Endodermal cell (in vitro differentiated cells): ENCODE measurements around the gene RTF2. TPM values are rescaled to one million over a fixed set of nuclear protein-coding genes. Genes with fewer than 3 reads are reported as not detected.

Experiments used
- DNase-seq: peaks from one replicate; pipeline ENCODE4 v3.0.0-alpha.2; 2017
- H3K27ac ChIP-seq: 2 replicates; pipeline ENCODE4 v1.5.1; 2013; ENCODE audit warnings: mild to moderate bottlenecking, low read depth, low read length, moderate library complexity
- H3K27me3 ChIP-seq: 2 replicates; pipeline ENCODE4 v1.6.1; 2013; ENCODE audit warnings: mild to moderate bottlenecking, low read length, moderate library complexity; ENCODE audit not compliant: insufficient read depth, control insufficient read depth, poor library complexity, severe bottlenecking
- H3K36me3 ChIP-seq: 2 replicates; pipeline ENCODE4 v1.7.0; 2013; ENCODE audit warnings: mild to moderate bottlenecking, low read length, moderate library complexity; ENCODE audit not compliant: control insufficient read depth, insufficient read depth
- H3K4me1 ChIP-seq: one replicate; pipeline ENCODE4 v1.7.0; 2013; ENCODE audit warnings: low read length; ENCODE audit not compliant: control insufficient read depth, insufficient read depth
- H3K4me3 ChIP-seq: 2 replicates; pipeline ENCODE4 v1.5.1; 2013; ENCODE audit warnings: mild to moderate bottlenecking, low read length, moderate library complexity
- H3K9ac ChIP-seq: 2 replicates; pipeline ENCODE4 v1.6.1; 2013; ENCODE audit warnings: mild to moderate bottlenecking, low read length, moderate library complexity; ENCODE audit not compliant: poor library complexity, severe bottlenecking; ENCODE audit errors: extremely low read depth
- H3K9me3 ChIP-seq: 2 replicates; pipeline ENCODE4 v1.6.1; 2013; ENCODE audit warnings: mild to moderate bottlenecking, low read length, moderate library complexity; ENCODE audit not compliant: control insufficient read depth
- H3K27ac Mint-ChIP-seq: 2 replicates; pipeline ENCODE4 v1.8.0; 2020; ENCODE audit warnings: mixed read lengths
- H3K27me3 Mint-ChIP-seq: 2 replicates; pipeline ENCODE4 v1.8.0; 2021; ENCODE audit warnings: mild to moderate bottlenecking, mixed read lengths; ENCODE audit not compliant: insufficient read depth
- H3K36me3 Mint-ChIP-seq: 2 replicates; pipeline ENCODE4 v1.8.0; 2020; ENCODE audit warnings: low read depth, mixed read lengths
- H3K4me1 Mint-ChIP-seq: 2 replicates; pipeline ENCODE4 v1.8.0; 2020; ENCODE audit warnings: mixed read lengths
- H3K4me3 Mint-ChIP-seq: 2 replicates; pipeline ENCODE4 v1.8.0; 2020; ENCODE audit warnings: mild to moderate bottlenecking, moderate library complexity, mixed read lengths
- H3K9me3 Mint-ChIP-seq: 2 replicates; pipeline ENCODE4 v1.8.0; 2020; ENCODE audit warnings: mild to moderate bottlenecking, mixed read lengths
- WGBS, 2 experiments: methylation state at CpG; one replicate each; pipeline versions ENCODE4 v1.1.5 to v1.1.7; 2013; ENCODE audit warnings: missing lambda C conversion rate in 2 of 2, mixed read lengths in 1 of 2; ENCODE audit not compliant: insufficient coverage in 1 of 2, insufficient read length in 1 of 2; 5-methylcytosine and 5-hydroxymethylcytosine counted together
- total RNA-seq, 2 donors: library from RNA; stranded (reverse); fragmentation: NEBNext Ultra II Directional in 1 of 2; extraction: Animal tissue kit (Norgen Biotek cat#: 25700) in 1 of 2; gene quantifications; 2 replicates in 1 of 2; 3 replicates in 1 of 2; pipeline ENCODE4 v1.2.1, GENCODE V29; 2021
- TF ChIP-seq, protein P1 (sequence below): fragments of 200-600 bp; sonication (generic); conservative IDR thresholded peaks from 2 replicates; pipeline ENCODE4 v1.5.0; 2021; ENCODE audit warnings: antibody characterized with exemption, mild to moderate bottlenecking

RTF2 gene
- total RNA-seq, 2 donors from 2014 or later, result 63.0 to 65.1 TPM

DNA sequence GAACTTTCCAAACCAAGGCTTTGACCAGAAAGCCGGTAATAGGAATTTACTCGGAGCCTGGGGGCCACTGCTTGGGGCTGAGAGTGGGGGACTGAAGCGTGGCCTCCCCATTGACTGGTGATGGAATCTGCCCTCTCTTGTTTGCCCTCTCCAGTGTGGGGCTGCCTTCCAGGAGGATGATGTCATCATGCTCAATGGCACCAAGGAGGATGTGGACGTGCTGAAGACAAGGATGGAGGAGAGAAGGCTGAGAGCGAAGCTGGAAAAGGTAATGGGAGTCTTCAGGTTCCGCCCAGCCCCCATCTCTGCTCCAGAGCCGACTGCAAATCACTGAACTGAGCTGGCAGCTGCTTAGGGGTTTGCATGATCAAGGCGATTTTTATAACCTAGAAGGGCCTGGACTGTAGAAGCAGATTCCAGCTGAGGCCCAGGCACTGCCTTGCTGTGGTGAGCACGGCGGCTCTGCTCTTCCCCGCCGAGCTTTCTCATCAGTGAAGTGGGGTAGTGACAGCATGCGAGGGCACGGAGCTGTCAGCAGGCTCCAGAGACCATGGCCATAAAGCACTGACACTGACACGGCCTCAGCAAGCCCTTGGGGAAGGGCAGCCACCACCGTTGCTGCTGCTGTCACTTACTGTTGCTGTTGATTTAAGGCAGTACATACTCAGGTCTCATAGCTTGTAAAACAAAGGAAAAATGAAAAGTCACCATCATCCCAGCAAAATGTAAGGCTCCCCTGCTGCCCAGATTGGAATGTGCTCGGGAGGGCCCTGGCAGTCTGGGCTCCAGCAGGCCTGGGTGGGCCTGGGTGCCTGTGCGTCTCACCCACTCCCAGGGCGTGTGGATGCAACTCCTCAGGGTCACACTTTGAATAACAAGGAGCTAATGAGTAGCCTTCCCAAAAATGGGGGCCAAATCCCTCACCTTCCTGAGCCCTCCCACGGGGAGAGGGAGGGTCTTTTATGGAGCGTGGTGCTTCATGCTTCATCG, 45.0 kb downstream of the RTF2 start:
- no peak overlapping the region for H3K4me3 Mint-ChIP-seq
- Histone ChIP-seq H3K4me1 (no peaks in the 10 kb centered on the region), H3K27me3 (no peaks in the 10 kb centered on the region), H3K4me3 (no peak overlapping the region), H3K9ac (no peak overlapping the region), H3K9me3 (peaks cover 3% of the 10 kb centered on the region), H3K36me3 (peaks cover 37% of the 10 kb centered on the region), H3K27ac (peak overlapping the region; percentile 51)
- TF ChIP-seq, protein P1, sequence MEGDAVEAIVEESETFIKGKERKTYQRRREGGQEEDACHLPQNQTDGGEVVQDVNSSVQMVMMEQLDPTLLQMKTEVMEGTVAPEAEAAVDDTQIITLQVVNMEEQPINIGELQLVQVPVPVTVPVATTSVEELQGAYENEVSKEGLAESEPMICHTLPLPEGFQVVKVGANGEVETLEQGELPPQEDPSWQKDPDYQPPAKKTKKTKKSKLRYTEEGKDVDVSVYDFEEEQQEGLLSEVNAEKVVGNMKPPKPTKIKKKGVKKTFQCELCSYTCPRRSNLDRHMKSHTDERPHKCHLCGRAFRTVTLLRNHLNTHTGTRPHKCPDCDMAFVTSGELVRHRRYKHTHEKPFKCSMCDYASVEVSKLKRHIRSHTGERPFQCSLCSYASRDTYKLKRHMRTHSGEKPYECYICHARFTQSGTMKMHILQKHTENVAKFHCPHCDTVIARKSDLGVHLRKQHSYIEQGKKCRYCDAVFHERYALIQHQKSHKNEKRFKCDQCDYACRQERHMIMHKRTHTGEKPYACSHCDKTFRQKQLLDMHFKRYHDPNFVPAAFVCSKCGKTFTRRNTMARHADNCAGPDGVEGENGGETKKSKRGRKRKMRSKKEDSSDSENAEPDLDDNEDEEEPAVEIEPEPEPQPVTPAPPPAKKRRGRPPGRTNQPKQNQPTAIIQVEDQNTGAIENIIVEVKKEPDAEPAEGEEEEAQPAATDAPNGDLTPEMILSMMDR, result no peak
- no peaks in the 10 kb centered on the region for H3K4me1 Mint-ChIP-seq
- H3K36me3 Mint-ChIP-seq, result peaks cover 39% of the 10 kb centered on the region
- H3K27me3 Mint-ChIP-seq, result no peaks in the 10 kb centered on the region
- DNase-seq, result no peak
- H3K9me3 Mint-ChIP-seq, result peaks cover under 1% of the 10 kb centered on the region
- 91 to 94% methylated on average over 19 to 22 of the region's 22 CpGs for WGBS, 2 experiments
- peak overlapping the region; percentile 13 for H3K27ac Mint-ChIP-seq

DNA sequence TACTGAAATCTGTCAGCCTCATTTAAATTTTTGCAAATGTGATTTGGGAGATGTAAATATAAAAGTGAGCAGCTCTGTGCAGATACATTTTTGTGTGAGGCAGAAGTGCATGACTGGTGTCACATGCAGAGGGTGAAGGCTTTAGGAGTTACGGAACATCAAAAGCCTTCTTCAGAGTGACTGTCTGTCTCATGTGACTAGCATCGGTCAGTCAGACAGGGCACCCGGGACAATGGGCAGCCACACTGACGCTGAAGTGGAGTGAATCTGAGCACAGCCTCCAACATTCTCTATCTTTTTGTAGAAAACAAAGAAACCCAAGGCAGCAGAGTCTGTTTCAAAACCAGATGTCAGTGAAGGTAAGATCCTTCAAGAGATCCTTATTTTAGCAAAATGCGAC, 48.2 kb downstream of the RTF2 start:
- peaks cover 67% of the 10 kb centered on the region for H3K36me3 Mint-ChIP-seq

DNA sequence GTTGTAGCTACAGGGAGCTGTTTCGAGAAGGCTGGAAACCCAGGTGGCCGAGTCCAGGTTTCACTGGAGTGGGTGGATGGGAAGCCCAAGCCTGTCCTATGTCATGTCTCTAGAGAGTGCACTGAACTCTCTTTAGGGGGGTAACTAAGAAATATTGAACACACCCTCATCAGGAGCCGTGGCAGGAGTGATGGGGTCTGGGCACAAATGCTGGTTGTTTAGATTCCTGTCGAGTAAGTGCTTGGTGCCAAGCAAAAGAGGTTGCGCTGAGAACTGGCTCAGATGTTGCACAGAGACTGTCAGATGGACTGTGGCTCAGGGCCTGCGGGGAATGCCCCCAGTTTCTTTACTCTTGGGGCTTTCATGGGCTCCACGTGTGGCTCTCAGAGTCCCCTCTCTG, 48.8 kb downstream of the RTF2 start:
- H3K27me3 ChIP-seq, result no peaks in the 10 kb centered on the region
- TF ChIP-seq, protein P1, result no peak
- H3K4me1 ChIP-seq, result no peaks in the 10 kb centered on the region
- Mint-ChIP-seq H3K27ac (no peak overlapping the region), H3K9me3 (peaks cover 36% of the 10 kb centered on the region), H3K4me3 (no peak overlapping the region), H3K36me3 (peaks cover 72% of the 10 kb centered on the region), H3K27me3 (no peaks in the 10 kb centered on the region), H3K4me1 (no peaks in the 10 kb centered on the region)
- H3K36me3 ChIP-seq, result peaks cover 59% of the 10 kb centered on the region
- H3K9me3 ChIP-seq, result peaks cover 32% of the 10 kb centered on the region
- DNase-seq, result no peak
- H3K9ac ChIP-seq, result no peak overlapping the region
- no peak overlapping the region for H3K4me3 ChIP-seq
- WGBS, 2 experiments, result 95 to 100% methylated on average over 4 to 7 of the region's 7 CpGs
- H3K27ac ChIP-seq, result no peak overlapping the region

More for the DNA sequence above, 48.2 kb downstream of the RTF2 start:
- Mint-ChIP-seq H3K27me3 (no peaks in the 10 kb centered on the region), H3K27ac (no peak overlapping the region), H3K4me1 (no peaks in the 10 kb centered on the region), H3K4me3 (no peak overlapping the region), H3K9me3 (peaks cover 30% of the 10 kb centered on the region)
- H3K9ac ChIP-seq, result no peak overlapping the region
- H3K9me3 ChIP-seq, result peaks cover 31% of the 10 kb centered on the region
- H3K4me3 ChIP-seq, result no peak overlapping the region
- no peaks in the 10 kb centered on the region for H3K4me1 ChIP-seq
- TF ChIP-seq, protein P1, result no peak
- H3K27me3 ChIP-seq, result no peaks in the 10 kb centered on the region
- no peak for DNase-seq
- H3K27ac ChIP-seq, result no peak overlapping the region
- 93 to 95% methylated on average over 5 of the region's 5 CpGs for WGBS, 2 experiments
- peaks cover 59% of the 10 kb centered on the region for H3K36me3 ChIP-seq
